H1 (cell line): ENCODE measurements around the gene NSL1. TPM values are rescaled to one million over a fixed set of nuclear protein-coding genes. Genes with fewer than 3 reads are reported as not detected.

Experiments
- CTCF ChIA-PET: fragments of 300-600 bp; sonication (Branson Sonifier 250); formaldehyde crosslinking; loops from one replicate; lab custom pipeline; 2021; ENCODE audit not compliant: partially characterized antibody; lab: Charles Lee
- POLR2A ChIA-PET: fragments of 300-600 bp; sonication (Branson Sonifier 250); formaldehyde crosslinking; loops from one replicate; lab custom pipeline; 2021; ENCODE audit warnings: inconsistent platforms; ENCODE audit not compliant: partially characterized antibody; lab: Charles Lee
- DNase-seq, 2 experiments: peaks; one replicate each; pipeline versions ENCODE4 v3.0.0 to v3.0.0-alpha.2; 2010 to 2022; ENCODE audit warnings: low spot score in 2 of 2, low read depth in 1 of 2, mixed read lengths in 1 of 2
- FAIRE-seq: peaks from 2 replicates; lab custom pipeline; 2011; peaks lifted over from hg19 to GRCh38; lab: Jason Lieb, UNC
- H2AFZ ChIP-seq: 2 replicates; pipeline ENCODE4 v1.8.1; 2012; ENCODE audit warnings: low read length, inconsistent platforms
- H2AK5ac ChIP-seq: 2 replicates; pipeline ENCODE4 v1.6.1; 2013; ENCODE audit warnings: low read depth, low read length
- H2BK120ac ChIP-seq: replicated peaks from 2 replicates; pipeline ENCODE3; 2013; ENCODE audit warnings: low read depth, low read length, inconsistent platforms
- H2BK12ac ChIP-seq: 2 replicates; pipeline ENCODE4 v1.6.1; 2013; ENCODE audit warnings: low read depth, low read length
- H2BK15ac ChIP-seq: 2 replicates; pipeline ENCODE4 v1.6.1; 2013; ENCODE audit warnings: low read length
- H2BK20ac ChIP-seq: 2 replicates; pipeline ENCODE4 v1.6.1; 2013; ENCODE audit warnings: low read length
- H2BK5ac ChIP-seq: 2 replicates; pipeline ENCODE4 v1.6.1; 2013; ENCODE audit warnings: low read depth, low read length
- H3K14ac ChIP-seq: 2 replicates; pipeline ENCODE4 v1.6.1; 2013; ENCODE audit warnings: inconsistent platforms; ENCODE audit not compliant: insufficient read length
- H3K18ac ChIP-seq: 2 replicates; pipeline ENCODE4 v1.6.1; 2013; ENCODE audit warnings: low read length; ENCODE audit errors: extremely low read depth
- H3K23ac ChIP-seq: 2 replicates; pipeline ENCODE4 v1.6.1; 2013; ENCODE audit warnings: inconsistent platforms; ENCODE audit not compliant: insufficient read length
- H3K23me2 ChIP-seq: 2 replicates; pipeline ENCODE4 v1.6.1; 2013; ENCODE audit warnings: low read depth, low read length
- H3K27ac ChIP-seq: 2 replicates; pipeline ENCODE4 v1.6.1; 2011; ENCODE audit warnings: low read depth, low read length, inconsistent platforms
- H3K27me3 ChIP-seq, 4 experiments: replicated peaks in 1 of 4; 1 replicate in 1 of 4; 2 replicates in 3 of 4; pipeline versions ENCODE4 v1.6.1 to v1.8.1; 2011 to 2013; ENCODE audit warnings: low read length in 3 of 4, mild to moderate bottlenecking in 3 of 4, inconsistent platforms in 2 of 4, mixed read lengths in 2 of 4, moderate library complexity in 1 of 4; ENCODE audit not compliant: control insufficient read depth in 3 of 4, insufficient read depth in 3 of 4; ENCODE audit errors: extremely low read depth in 1 of 4
- H3K36me3 ChIP-seq, 4 experiments: 2 replicates each; pipeline versions ENCODE4 v1.6.1 to v1.8.1; 2011 to 2013; ENCODE audit warnings: mild to moderate bottlenecking in 4 of 4, low read length in 3 of 4, moderate library complexity in 2 of 4, control low read depth in 1 of 4, inconsistent platforms in 1 of 4; ENCODE audit not compliant: insufficient read depth in 4 of 4, control insufficient read depth in 2 of 4
- H3K4ac ChIP-seq: replicated peaks from 2 replicates; pipeline ENCODE3; 2013; ENCODE audit warnings: low read length, low read depth, mixed read lengths, inconsistent platforms; ENCODE audit not compliant: insufficient read length
- H3K4me1 ChIP-seq, 4 experiments: replicated peaks in 1 of 4; 1 replicate in 1 of 4; 2 replicates in 3 of 4; pipeline versions ENCODE4 v1.6.1 to v1.8.1; 2011 to 2013; ENCODE audit warnings: low read length in 3 of 4, inconsistent platforms in 2 of 4, mixed read lengths in 1 of 4; ENCODE audit not compliant: insufficient read depth in 4 of 4, control insufficient read depth in 3 of 4
- H3K4me2 ChIP-seq, 2 experiments: 2 replicates each; pipeline versions ENCODE4 v1.6.1 to v1.8.1; 2011 to 2013; ENCODE audit warnings: low read depth in 2 of 2, low read length in 2 of 2, control low read depth in 1 of 2, inconsistent platforms in 1 of 2, mild to moderate bottlenecking in 1 of 2; ENCODE audit not compliant: insufficient read depth in 1 of 2
- H3K4me3 ChIP-seq, 4 experiments: fragments of 200-600, 300-600 bp in 1 of 4; sonication (generic), shearing (Covaris generic), sonication (Bioruptor Twin) in 1 of 4; 2 replicates each; pipeline versions ENCODE4 v1.5.1 to v1.8.1; 2011 to 2016; ENCODE audit warnings: low read length in 4 of 4, low read depth in 3 of 4, control low read depth in 2 of 4, inconsistent platforms in 2 of 4, mild to moderate bottlenecking in 2 of 4, mixed read lengths in 1 of 4, moderate library complexity in 1 of 4; ENCODE audit not compliant: insufficient read depth in 2 of 4; ENCODE audit errors: extremely low read depth in 1 of 4
- H3K56ac ChIP-seq: replicated peaks from 2 replicates; pipeline ENCODE3; 2013; ENCODE audit warnings: low read depth, mild to moderate bottlenecking, mixed read lengths, low read length, inconsistent platforms; ENCODE audit not compliant: insufficient read length
- H3K79me1 ChIP-seq: 2 replicates; pipeline ENCODE4 v1.6.1; 2013; ENCODE audit warnings: low read depth, low read length, control low read depth
- H3K79me2 ChIP-seq, 2 experiments: 2 replicates each; pipeline versions ENCODE4 v1.6.1 to v1.8.1; 2012 to 2013; ENCODE audit warnings: low read length in 2 of 2, mild to moderate bottlenecking in 2 of 2, inconsistent platforms in 1 of 2; ENCODE audit not compliant: insufficient read depth in 2 of 2, control insufficient read depth in 1 of 2
- H3K9ac ChIP-seq, 4 experiments: replicated peaks in 1 of 4; 1 replicate in 1 of 4; 2 replicates in 3 of 4; pipeline versions ENCODE4 v1.6.1 to v1.8.1; 2011 to 2013; ENCODE audit warnings: low read depth in 3 of 4, low read length in 3 of 4, control low read depth in 2 of 4, mild to moderate bottlenecking in 2 of 4, moderate library complexity in 2 of 4, inconsistent platforms in 1 of 4; ENCODE audit errors: extremely low read depth in 1 of 4
- H3K9me3 ChIP-seq, 2 experiments: 2 replicates each; pipeline versions ENCODE4 v1.6.1 to v1.8.1; 2012 to 2013; ENCODE audit warnings: mild to moderate bottlenecking in 2 of 2, moderate library complexity in 2 of 2, control low read depth in 1 of 2, inconsistent platforms in 1 of 2, low read depth in 1 of 2, low read length in 1 of 2, mixed read lengths in 1 of 2; ENCODE audit not compliant: insufficient read depth in 2 of 2
- H4K20me1 ChIP-seq, 2 experiments: replicated peaks in 1 of 2; 2 replicates each; pipeline versions ENCODE3 to v1.8.1; 2011 to 2013; ENCODE audit warnings: inconsistent platforms in 2 of 2, low read length in 2 of 2, mild to moderate bottlenecking in 1 of 2; ENCODE audit not compliant: insufficient read depth in 2 of 2, control insufficient read depth in 1 of 2
- H4K5ac ChIP-seq: 2 replicates; pipeline ENCODE4 v1.6.1; 2013; ENCODE audit warnings: low read length, low read depth, mixed read lengths, inconsistent platforms; ENCODE audit not compliant: insufficient read length
- H4K8ac ChIP-seq: 2 replicates; pipeline ENCODE4 v1.8.0; 2013; ENCODE audit warnings: mild to moderate bottlenecking, moderate library complexity, low read length, inconsistent platforms; ENCODE audit not compliant: insufficient read depth; ENCODE audit errors: extremely low read depth
- H4K91ac ChIP-seq: replicated peaks from 2 replicates; pipeline ENCODE3; 2013; ENCODE audit warnings: low read length, mixed read lengths, inconsistent platforms; ENCODE audit not compliant: insufficient read length
- ATF2 ChIP-seq: IDR thresholded peaks from 2 replicates; pipeline ENCODE4 v1.6.1; 2012; ENCODE audit warnings: low read length, inconsistent platforms
- CBX5 ChIP-seq: fragments of 300-800, 300-1000 bp; sonication (generic); IDR thresholded peaks from 2 replicates; pipeline ENCODE4 v1.7.1; 2016; ENCODE audit warnings: antibody characterized with exemption, low read length, low read depth
- CREB1 ChIP-seq: IDR thresholded peaks from 2 replicates; pipeline ENCODE4 v1.6.1; 2012; ENCODE audit warnings: inconsistent platforms
- FOSL1 ChIP-seq: IDR thresholded peaks from 2 replicates; pipeline ENCODE4 v1.6.1; 2011; ENCODE audit warnings: mild to moderate bottlenecking, low read depth, low read length, moderate library complexity; ENCODE audit not compliant: insufficient read depth
- JUN ChIP-seq: IDR thresholded peaks from 2 replicates; pipeline ENCODE4 v1.6.1; 2011; ENCODE audit warnings: low read depth, mild to moderate bottlenecking, improper control_type of control experiment, low read length
- KDM4A ChIP-seq: IDR thresholded peaks from one replicate; pipeline ENCODE4 v1.7.1; 2012; ENCODE audit warnings: low read depth, mild to moderate bottlenecking, moderate library complexity, low read length, inconsistent platforms; ENCODE audit not compliant: severe bottlenecking
- KDM5A ChIP-seq: fragments of 200-600 bp; IDR thresholded peaks from 2 replicates; pipeline ENCODE4 v1.7.1; 2012; ENCODE audit warnings: mild to moderate bottlenecking, low read length, inconsistent platforms, mixed read lengths
- POLR2AphosphoS5 ChIP-seq: IDR thresholded peaks from 2 replicates; pipeline ENCODE4 v1.6.1; 2011; ENCODE audit warnings: low read depth, low read length
- SP1 ChIP-seq: IDR thresholded peaks from 2 replicates; pipeline ENCODE4 v1.6.1; 2011; ENCODE audit warnings: low read depth, low read length
- TCF12 ChIP-seq: IDR thresholded peaks from 2 replicates; pipeline ENCODE4 v1.6.1; 2011; ENCODE audit warnings: low read depth, mild to moderate bottlenecking, low read length
- WGBS, 2 experiments: shearing (Covaris generic) in 1 of 2; methylation state at CpG; one replicate each; pipeline versions ENCODE4 v1.1.6 to v1.1.7; 2013 to 2015; ENCODE audit warnings: low lambda C conversion rate in 2 of 2, mixed read lengths in 2 of 2, inconsistent platforms in 1 of 2, low coverage in 1 of 2, missing lambda C conversion rate in 1 of 2; ENCODE audit not compliant: insufficient replicate concordance in 2 of 2, insufficient coverage in 1 of 2, insufficient read length in 1 of 2; ENCODE audit errors: extremely low coverage in 1 of 2, missing lambda C conversion rate in 1 of 2; 5-methylcytosine and 5-hydroxymethylcytosine counted together
- polyA plus RNA-seq, 7 experiments: library from polyadenylated mRNA; depleted of rRNA in 3 of 7; stranded (reverse) in 5 of 7; unstranded in 2 of 7; fragments of >200 nt in 5 of 7; fragments of 200-250 nt in 2 of 7; gene quantifications; 1 replicate in 5 of 7; 2 replicates in 1 of 7; 4 replicates in 1 of 7; pipeline versions ENCODE4 v1.2.1 to v1.2.3, GENCODE V29; 2011 to 2013; ENCODE audit warnings: missing spikeins in 2 of 7, mixed read lengths in 2 of 7
- total RNA-seq: library from RNA; stranded (reverse); fragmentation: NEBNext Ultra II Directional; extraction: Animal tissue kit (Norgen Biotek cat#: 25700); gene quantifications from 2 replicates; pipeline ENCODE4 v1.2.1, GENCODE V29; 2021

NSL1 gene
- total and polyA plus RNA-seq, 2 of the 8 experiments (the other 6 are each of a cell fraction or from before 2014, with no cell fraction given): 25.4 to 51.7 TPM

GRCh38 chr1:212702672-212703071, 88.9 kb downstream of the NSL1 start:
- no peak overlapping the region for H2AFZ ChIP-seq
- H3K9me3 ChIP-seq: no peaks in the 10 kb centered on the region
- H4K8ac ChIP-seq: no peak overlapping the region
- no peak overlapping the region for H3K27ac ChIP-seq
- no peak overlapping the region for H4K91ac ChIP-seq
- WGBS, 2 experiments: 81% methylated on average over 1 of the region's 1 CpG; no CpG with 5 or more reads in 1 of the 2 experiments
- H3K23ac ChIP-seq: no peak overlapping the region
- no peak overlapping the region for H2BK15ac ChIP-seq
- no peak overlapping the region for H3K4me2 ChIP-seq
- no peak overlapping the region for H3K56ac ChIP-seq
- no peak overlapping the region for H3K14ac ChIP-seq
- no peaks in the 10 kb centered on the region for H3K79me2 ChIP-seq
- H3K27me3 ChIP-seq: peaks cover 31 to 51% (median 41%) of the 10 kb centered on the region in 4 experiments
- H3K9ac ChIP-seq: no peak overlapping the region
- CTCF ChIA-PET: interaction anchor here (0.7 to 4.2 kb wide), 7 partner anchors 20 to 246 kb away, joined by 3 to 16 read pairs (median 5); no protein-coding TSS in a partner anchor
- no peak overlapping the region for H2BK12ac ChIP-seq
- no peak overlapping the region for H3K4ac ChIP-seq
- peaks cover 0 to 5% (median 0%) of the 10 kb centered on the region in 4 experiments; a peak in 1 of 8 replicates for H3K36me3 ChIP-seq
- FAIRE-seq (no peak), DNase-seq (no peak)
- H3K23me2 ChIP-seq: peaks cover 13% of the 10 kb centered on the region; the same call in 1 of the 2 replicates
- no peak overlapping the region for H3K18ac ChIP-seq
- H4K20me1 ChIP-seq: peaks cover 2% of the 10 kb centered on the region in 2 experiments
- no peak overlapping the region for H3K4me3 ChIP-seq
- H2BK120ac ChIP-seq: no peak overlapping the region
- no peak overlapping the region for H2AK5ac ChIP-seq
- POLR2A ChIA-PET: interaction anchor here (1.0 kb wide), 1 partner anchor 94 kb away, joined by 3 read pairs; the partner anchor contains the start of gene ATF3
- peaks cover 5 to 8% (median 7%) of the 10 kb centered on the region in 4 experiments; a peak in 6 of 7 replicates for H3K4me1 ChIP-seq
- no peak overlapping the region for H4K5ac ChIP-seq
- no peak overlapping the region for H2BK5ac ChIP-seq
- no peak overlapping the region for H2BK20ac ChIP-seq
- H3K79me1 ChIP-seq: no peaks in the 10 kb centered on the region
- TF ChIP-seq ATF2: no peak
- no peak for TF ChIP-seq KDM4A
- TF ChIP-seq POLR2AphosphoS5: no peak
- no peak for TF ChIP-seq CBX5
- TF ChIP-seq CREB1: no peak
- TF ChIP-seq SP1: no peak
- TF ChIP-seq TCF12: no peak
- no peak for TF ChIP-seq KDM5A
- TF ChIP-seq FOSL1: no peak
- no peak for TF ChIP-seq JUN
